HS-27A (cell line): ENCODE results near the gene LCT.
A peak's percentile ranks its signal among the peaks of the same experiment; 100 is the strongest.

Experiments used
- DNase-seq: peaks from one replicate; pipeline ENCODE4 v3.0.0-alpha.2; 2012; ENCODE audit warnings: low read depth, missing footprints

The LCT gene

DNA sequence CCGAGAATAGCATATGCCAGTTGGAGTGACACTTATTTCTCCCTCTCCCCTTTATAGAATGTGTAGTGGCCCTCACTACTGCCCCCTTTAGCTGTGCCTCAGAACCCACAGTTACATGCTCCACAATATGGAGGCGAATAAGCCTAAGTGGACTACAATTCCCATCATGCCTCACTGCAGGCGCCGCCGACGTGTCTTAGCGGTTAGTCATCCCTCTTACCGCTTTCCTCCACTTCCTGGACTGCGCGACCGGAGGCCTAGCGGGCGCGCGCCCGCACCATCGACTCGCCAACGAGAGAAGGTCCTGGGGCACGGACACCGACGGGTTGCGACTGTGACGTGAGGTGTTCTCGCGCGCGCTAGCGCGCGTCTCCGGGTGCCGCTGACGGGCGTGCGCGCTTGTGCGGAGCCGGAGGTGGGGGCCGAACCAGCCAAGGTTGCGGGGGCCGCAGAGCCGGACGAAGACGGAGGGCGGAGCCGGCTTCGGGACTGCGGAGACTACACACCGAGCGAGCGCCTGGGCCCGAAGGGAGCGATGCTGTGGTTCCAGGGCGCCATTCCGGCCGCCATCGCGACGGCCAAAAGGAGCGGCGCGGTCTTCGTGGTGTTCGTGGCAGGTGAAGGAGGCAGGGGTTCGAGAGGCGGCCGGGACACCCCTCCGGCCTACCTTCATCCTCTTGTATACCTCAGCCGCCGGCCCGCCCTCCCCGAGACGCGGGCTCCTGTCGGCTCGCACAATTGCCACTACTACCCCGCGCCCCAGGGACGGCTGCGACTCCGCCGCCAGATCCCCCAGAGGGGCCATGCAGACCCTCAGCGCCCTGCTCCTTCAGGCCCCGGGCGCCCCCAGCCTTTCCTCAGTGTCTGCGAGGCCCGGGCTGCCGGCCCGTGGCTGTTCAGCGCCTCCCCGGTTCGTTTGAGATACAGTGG, 95.3 kb downstream of the LCT start, which contains the start of gene UBXN4:
TSS of gene UBXN4 (plus strand) at position 461 of the 930 bp plus-strand sequence. CDS start at position 536, 75 bp downstream.
- DNase-seq: peak; percentile 97

- DNase-seq: no peak
Measured at GRCh38 chr2:135741043-135741394, 96.0 kb downstream of the LCT start.

- no peak for DNase-seq
Measured at GRCh38 chr2:135740206-135740605, 96.8 kb downstream of the LCT start.
